ENCODE measurements around the gene CRYBG1.

- TF ChIP-seq POLR2A (IDR thresholded peaks at IDR 0.05; ENCODE audit: borderline replicate concordance, extremely low read depth, insufficient read depth, insufficient read length), result no peak
- TF ChIP-seq CTCF (IDR thresholded peaks at IDR 0.05 in 2 of 3, conservative IDR thresholded peaks at IDR 0.05 in 1 of 3; ENCODE audit: borderline replicate concordance in 1 of 3, insufficient read depth in 1 of 3, low read depth in 2 of 3, low read length in 2 of 3), result no peak
- TF ChIP-seq CEBPB (IDR thresholded peaks at IDR 0.05; ENCODE audit: low read depth), result no peak
- TF ChIP-seq EZH2 (IDR thresholded peaks at IDR 0.05), result no peak
- TF ChIP-seq JUND (IDR thresholded peaks at IDR 0.05), result no peak
Observed at GRCh38 chr6:106318061-106318460, 42.5 kb upstream of the CRYBG1 start.

Data from HCT116 (cell line).